ENCODE measurements around the gene FBXL7. TPM values are rescaled to one million over a fixed set of nuclear protein-coding genes. Genes with fewer than 3 reads are reported as not detected.

Gene FBXL7
- total and polyA plus RNA-seq, 9 of the 15 experiments (the other 6 are each of a cell fraction or from before 2014, with no cell fraction given): 0.04 to 0.08 TPM; not detected in 7

- no peak for TF ChIP-seq TCF15 (CRISPR knock-in tag; IDR thresholded peaks at IDR 0.05)
- TF ChIP-seq PRMT5 (CRISPR knock-in tag; IDR thresholded peaks at IDR 0.05): no peak
- TF ChIP-seq ARID3A (IDR thresholded peaks at IDR 0.05; ENCODE audit: borderline replicate concordance, low read depth, low read length): no peak
- TF ChIP-seq C11orf30 (IDR thresholded peaks at IDR 0.05; ENCODE audit: low read depth): no peak
- TF ChIP-seq SRSF7 (optimal IDR thresholded peaks at IDR 0.05; ENCODE audit: low read depth, low read length): no peak
Measured at GRCh38 chr5:15637886-15638285, 137.9 kb downstream of the FBXL7 start (continued).

- no peak overlapping the region for H3K27ac ChIP-seq (ENCODE audit: extremely low read depth, low read depth, low read length)
- H3K9me3 ChIP-seq (replicated peaks; ENCODE audit: control insufficient read depth, insufficient read depth, low read depth, low read length): no peaks in the 10 kb centered on the region; the same call in 1 of the 2 replicates
- no peaks in the 10 kb centered on the region for H3K9me1 ChIP-seq (ENCODE audit: control insufficient read depth, insufficient read depth, low read length)
- no peak overlapping the region for H3K4me3 ChIP-seq
- no peaks in the 10 kb centered on the region for H3K27me3 ChIP-seq (ENCODE audit: control insufficient read depth in 2 of 2, insufficient read depth in 2 of 2, low read length in 2 of 2)
- FAIRE-seq (no peak), ATAC-seq (no peak), DNase-seq (ENCODE audit: extremely low read depth in 1 of 4, low spot score in 3 of 4) (no peak)
- H3K4me2 ChIP-seq (ENCODE audit: insufficient read depth, low read length): no peak overlapping the region
- no peaks in the 10 kb centered on the region for H3K36me3 ChIP-seq (ENCODE audit: control insufficient read depth, insufficient read depth, low read length)
- in situ Hi-C loops (cut with MboI): no loop called here
- H3K4me1 ChIP-seq (replicated peaks in 1 of 2; ENCODE audit: control insufficient read depth in 2 of 2, insufficient read depth in 2 of 2, low read length in 2 of 2): no peaks in the 10 kb centered on the region
- H3K9ac ChIP-seq (ENCODE audit: insufficient read depth in 1 of 2, low read depth in 2 of 2, low read length in 2 of 2): no peak overlapping the region
- no peaks in the 10 kb centered on the region for H4K20me1 ChIP-seq (replicated peaks; ENCODE audit: control insufficient read depth, insufficient read depth, low read length)
- CTCF ChIA-PET (ENCODE audit: low intra/inter-chr PET ratio): no interaction called here
- POLR2A ChIA-PET: interaction anchor here (0.6 kb wide), 1 partner anchor 8 kb away, joined by 3 read pairs; no protein-coding TSS in a partner anchor
- no peaks in the 10 kb centered on the region for H3K79me2 ChIP-seq (ENCODE audit: control insufficient read depth, insufficient read depth, low read length)
- WGBS (ENCODE audit: insufficient coverage, low coverage, missing lambda C conversion rate): 5% methylated on average over 6 of the region's 6 CpGs
- intact Hi-C loops (cut with micrococcal nuclease): no loop called here
- H2AFZ ChIP-seq (ENCODE audit: low read depth, low read length): no peak overlapping the region
- no TSS peak for BruUV-seq (replicated peaks)
- no peak for TF ChIP-seq NFXL1 (CRISPR knock-in tag; IDR thresholded peaks at IDR 0.05)
- no peak for TF ChIP-seq EP300 (IDR thresholded peaks at IDR 0.05; ENCODE audit: low read length)
- TF ChIP-seq RREB1 (CRISPR knock-in tag; IDR thresholded peaks at IDR 0.05): no peak
- no peak for TF ChIP-seq BMI1 (IDR thresholded peaks at IDR 0.05; ENCODE audit: low read length)
- no peak for TF ChIP-seq ZNF668 (CRISPR knock-in tag; IDR thresholded peaks at IDR 0.05)
- TF ChIP-seq NFIC (IDR thresholded peaks at IDR 0.05): no peak
- TF ChIP-seq CHAMP1 (IDR thresholded peaks at IDR 0.05): no peak
- TF ChIP-seq ARID1B (IDR thresholded peaks at IDR 0.05): no peak
Measured at GRCh38 chr5:15638296-15638695, 138.3 kb downstream of the FBXL7 start.

Data from K562 (cell line).